ENCODE measurements around the gene ELMO1.

The ELMO1 gene

DNA sequence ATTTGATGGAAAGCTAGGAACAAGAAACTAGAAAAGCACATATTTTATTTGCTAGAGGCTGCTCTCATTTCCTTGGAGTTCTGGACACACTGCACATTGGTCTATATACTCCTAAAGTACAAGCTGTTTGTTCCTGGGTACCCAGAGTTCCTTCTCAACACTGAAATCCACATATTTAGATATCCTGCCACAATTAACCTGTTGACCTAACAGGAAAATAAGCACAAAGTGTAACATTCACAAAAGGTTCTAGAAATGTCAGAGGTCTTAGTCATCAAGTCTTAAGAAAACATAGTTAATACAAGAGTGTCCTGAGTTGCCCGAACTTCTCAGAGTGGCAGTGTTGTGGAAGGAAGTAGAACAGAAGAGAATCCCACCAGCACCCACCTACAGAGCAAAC is 115.6 kb downstream of the ELMO1 start:
- no peak for DNase-seq (ENCODE audit: low read depth in 1 of 2, low spot score in 1 of 2)
- in situ Hi-C loops (cut with HindIII; ENCODE audit: low pct_unique_long_range_greater_than_20kb, low sequenced_read_pairs) = no loop called here
- no peak for TF ChIP-seq JUND (IDR thresholded peaks at IDR 0.05; ENCODE audit: low read depth)

GRCh38 chr7:37332243-37333016 is 116.2 kb downstream of the ELMO1 start:
- in situ Hi-C loops (cut with HindIII; ENCODE audit: low pct_unique_long_range_greater_than_20kb, low sequenced_read_pairs) = no loop called here
- TF ChIP-seq JUND (IDR thresholded peaks at IDR 0.05; ENCODE audit: low read depth) = no peak
- no peak for DNase-seq (ENCODE audit: low read depth in 1 of 2, low spot score in 1 of 2)

DNA sequence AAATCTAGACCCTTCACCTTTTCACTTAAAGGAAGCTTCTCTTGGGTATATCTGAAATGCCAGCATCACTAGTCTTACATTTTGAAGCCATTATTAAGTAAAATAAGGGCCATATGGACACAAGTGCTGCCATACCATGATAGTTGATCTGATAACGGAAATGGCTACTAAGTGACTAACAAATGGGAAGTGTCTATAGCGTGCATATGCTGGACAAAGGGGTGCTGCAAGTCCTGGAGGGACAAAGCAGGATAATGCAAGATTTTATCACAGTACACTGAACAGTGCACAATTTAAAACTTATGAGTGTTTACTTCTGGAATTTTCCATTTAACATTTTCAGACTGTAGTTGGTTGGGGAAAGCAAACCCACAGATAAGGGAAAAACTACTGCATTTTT is 117.9 kb downstream of the ELMO1 start:
- no peak for DNase-seq (ENCODE audit: low read depth in 1 of 2, low spot score in 1 of 2)
- in situ Hi-C loops (cut with HindIII; ENCODE audit: low pct_unique_long_range_greater_than_20kb, low sequenced_read_pairs) = no loop called here
- TF ChIP-seq JUND (IDR thresholded peaks at IDR 0.05; ENCODE audit: low read depth) = no peak

DNA sequence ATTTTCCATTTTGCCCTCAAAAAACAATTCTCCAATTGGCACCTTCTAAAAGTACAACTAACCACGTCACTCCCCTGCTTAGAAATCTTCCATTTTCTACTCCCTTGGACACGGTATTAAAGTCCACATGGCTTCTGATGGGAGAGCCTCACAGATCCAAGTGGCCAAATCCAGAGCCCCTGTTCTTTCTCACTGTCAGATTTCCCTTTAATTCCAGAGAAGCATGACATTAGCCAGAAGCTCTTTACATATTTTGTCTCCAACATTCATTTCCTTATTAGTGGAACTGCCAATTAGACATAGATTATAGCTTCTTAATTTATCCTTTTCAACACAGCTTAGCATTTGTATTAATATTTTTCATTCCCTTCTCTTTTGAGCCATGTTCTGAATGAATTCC is 118.7 kb downstream of the ELMO1 start:
- in situ Hi-C loops (cut with HindIII; ENCODE audit: low pct_unique_long_range_greater_than_20kb, low sequenced_read_pairs) = no loop called here
- TF ChIP-seq JUND (IDR thresholded peaks at IDR 0.05; ENCODE audit: low read depth) = no peak
- no peak for DNase-seq (ENCODE audit: low read depth in 1 of 2, low spot score in 1 of 2)

DNA sequence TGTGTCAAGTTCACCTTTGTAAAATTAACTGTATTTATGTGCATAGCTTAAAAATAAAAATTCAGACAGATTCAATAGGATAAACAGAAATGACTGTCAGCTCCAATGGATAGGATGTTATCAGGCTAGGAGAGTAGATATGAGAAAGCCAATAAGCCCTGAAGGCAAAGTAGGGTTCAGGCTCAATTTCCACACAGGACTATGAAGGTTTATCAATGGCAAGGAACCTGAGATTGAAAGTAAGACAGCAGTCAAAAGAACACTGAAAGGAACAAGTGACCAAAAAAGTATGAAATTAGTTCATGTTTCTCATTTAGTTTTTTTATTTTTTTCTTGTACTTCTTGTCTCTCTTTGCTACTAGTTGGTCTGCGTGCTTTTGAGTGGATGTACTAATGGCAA is 121.4 kb downstream of the ELMO1 start:
- no peak for TF ChIP-seq JUND (IDR thresholded peaks at IDR 0.05; ENCODE audit: low read depth)
- in situ Hi-C loops (cut with HindIII; ENCODE audit: low pct_unique_long_range_greater_than_20kb, low sequenced_read_pairs) = no loop called here
- no peak for DNase-seq (ENCODE audit: low read depth in 1 of 2, low spot score in 1 of 2)

- in situ Hi-C loops (cut with HindIII; ENCODE audit: low pct_unique_long_range_greater_than_20kb, low sequenced_read_pairs) = no loop called here
- DNase-seq (ENCODE audit: low read depth in 1 of 2, low spot score in 1 of 2) = no peak
- TF ChIP-seq JUND (IDR thresholded peaks at IDR 0.05; ENCODE audit: low read depth) = no peak
These were observed 124.7 kb downstream of the ELMO1 start for GRCh38 chr7:37323966-37324365.

DNA sequence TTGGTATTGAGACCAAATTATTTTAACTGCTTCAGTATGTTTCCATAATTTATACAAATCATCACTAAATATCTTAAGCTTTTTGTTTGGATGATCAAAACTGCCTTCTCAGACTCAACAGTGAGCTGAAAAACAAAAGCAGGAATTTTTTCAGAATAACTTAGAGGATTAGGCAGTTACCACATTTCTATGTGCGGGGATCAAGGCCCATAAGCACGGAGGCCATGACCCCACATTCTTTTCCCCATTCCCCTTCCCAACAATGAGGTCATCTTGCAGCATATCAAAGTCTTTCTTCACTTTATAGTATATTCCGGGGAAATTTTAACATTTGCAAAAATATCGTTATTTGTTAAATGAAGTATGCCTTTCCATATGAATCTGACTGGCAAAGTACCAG is 125.8 kb downstream of the ELMO1 start:
- no peak for DNase-seq (ENCODE audit: low read depth in 1 of 2, low spot score in 1 of 2)
- in situ Hi-C loops (cut with HindIII; ENCODE audit: low pct_unique_long_range_greater_than_20kb, low sequenced_read_pairs) = no loop called here
- no peak for TF ChIP-seq JUND (IDR thresholded peaks at IDR 0.05; ENCODE audit: low read depth)

DNA sequence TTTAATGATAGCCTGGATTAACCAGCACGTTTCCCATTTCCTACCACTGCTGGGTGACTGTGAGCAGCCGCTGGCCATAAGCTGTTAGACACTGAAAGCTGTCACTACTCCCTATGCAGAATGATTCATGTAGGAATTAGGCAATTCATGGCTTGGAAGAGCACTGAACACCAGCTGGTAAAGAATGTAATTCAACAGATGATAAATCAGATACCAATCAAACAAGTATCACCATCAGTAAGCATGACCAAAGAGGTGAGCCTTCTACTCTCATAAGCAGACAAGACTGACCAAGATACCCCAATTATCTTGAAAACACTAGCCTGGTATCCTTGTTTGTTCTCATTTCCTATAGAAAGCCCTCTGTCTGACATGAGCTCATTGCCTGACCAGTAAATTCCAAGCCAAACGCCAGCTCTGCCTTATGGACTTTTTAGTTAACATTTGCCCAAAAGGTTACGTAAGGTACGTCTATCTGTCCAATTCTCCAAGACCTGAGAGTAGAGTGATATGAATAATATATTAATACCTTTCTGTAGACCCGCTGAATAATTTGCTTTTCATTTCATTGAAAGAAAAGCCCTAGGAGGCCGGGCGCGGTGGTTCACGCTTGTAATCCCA is 127.7 kb downstream of the ELMO1 start:
- in situ Hi-C loops (cut with HindIII; ENCODE audit: low pct_unique_long_range_greater_than_20kb, low sequenced_read_pairs) = no loop called here
- no peak for DNase-seq (ENCODE audit: low read depth in 1 of 2, low spot score in 1 of 2)
- no peak for TF ChIP-seq JUND (IDR thresholded peaks at IDR 0.05; ENCODE audit: low read depth)

- in situ Hi-C loops (cut with HindIII; ENCODE audit: low pct_unique_long_range_greater_than_20kb, low sequenced_read_pairs) = no loop called here
- no peak for TF ChIP-seq JUND (IDR thresholded peaks at IDR 0.05; ENCODE audit: low read depth)
- no peak for DNase-seq (ENCODE audit: low read depth in 1 of 2, low spot score in 1 of 2)
These were observed 128.4 kb downstream of the ELMO1 start for GRCh38 chr7:37320140-37320847.

DNA sequence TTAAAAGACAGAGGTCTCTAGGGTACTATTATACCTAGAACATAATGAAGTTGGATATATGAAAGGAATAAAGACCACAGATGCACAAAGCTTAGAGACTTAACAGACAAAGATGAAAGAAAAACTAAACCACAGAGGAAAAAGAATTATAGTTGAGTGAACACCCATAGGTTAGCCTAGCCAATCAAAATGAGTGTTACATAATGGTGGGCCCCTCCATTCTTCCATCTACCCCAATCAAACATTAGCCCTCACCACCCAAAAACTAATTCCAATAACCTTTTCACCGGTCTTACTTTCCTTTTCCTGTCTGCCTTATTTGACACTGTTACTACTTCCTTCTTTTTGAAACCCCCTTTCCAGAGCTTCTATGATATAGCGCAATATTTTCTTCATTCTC is 130.1 kb downstream of the ELMO1 start:
- in situ Hi-C loops (cut with HindIII; ENCODE audit: low pct_unique_long_range_greater_than_20kb, low sequenced_read_pairs) = no loop called here
- TF ChIP-seq JUND (IDR thresholded peaks at IDR 0.05; ENCODE audit: low read depth) = no peak
- no peak for DNase-seq (ENCODE audit: low read depth in 1 of 2, low spot score in 1 of 2)

GRCh38 chr7:37315772-37316715 is 132.6 kb downstream of the ELMO1 start:
- TF ChIP-seq JUND (IDR thresholded peaks at IDR 0.05; ENCODE audit: low read depth) = no peak
- in situ Hi-C loops (cut with HindIII; ENCODE audit: low pct_unique_long_range_greater_than_20kb, low sequenced_read_pairs) = no loop called here
- no peak for DNase-seq (ENCODE audit: low read depth in 1 of 2, low spot score in 1 of 2)

GRCh38 chr7:37312608-37313007 is 136.1 kb downstream of the ELMO1 start:
- no peak for DNase-seq (ENCODE audit: low read depth in 1 of 2, low spot score in 1 of 2)
- in situ Hi-C loops (cut with HindIII; ENCODE audit: low pct_unique_long_range_greater_than_20kb, low sequenced_read_pairs) = no loop called here
- TF ChIP-seq JUND (IDR thresholded peaks at IDR 0.05; ENCODE audit: low read depth) = no peak
